Measurements from ENCODE around the gene SNX10. TPM values are rescaled to one million over a fixed set of nuclear protein-coding genes. Genes with fewer than 3 reads are reported as not detected.

Gene SNX10
- total and polyA plus RNA-seq, 2 of the 4 experiments (the other 2 are of a cell fraction) = not detected

DNA sequence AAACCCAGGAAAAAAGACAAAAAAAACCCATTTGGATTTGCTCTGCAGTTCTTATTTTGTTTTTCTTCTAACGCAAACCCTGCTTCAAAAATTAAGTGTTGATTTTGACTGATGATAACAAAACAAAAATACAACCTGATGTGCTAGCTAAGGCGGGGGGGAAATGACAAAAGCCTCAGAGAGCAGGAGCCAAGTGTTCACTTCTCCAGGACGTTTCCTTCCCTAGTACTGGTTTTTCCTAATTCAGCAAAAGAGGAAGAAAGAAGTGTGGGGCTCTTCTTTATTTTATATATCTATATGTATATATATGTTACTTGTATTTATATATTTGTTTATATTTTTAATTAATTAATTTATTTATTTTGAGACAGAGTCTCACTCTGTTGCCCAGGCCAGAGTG lies 28.0 kb downstream of the SNX10 start:
- H3K9me3 ChIP-seq (ENCODE audit: control insufficient read depth, insufficient read depth, low read length) = no peaks in the 10 kb centered on the region

More for the DNA sequence above, 28.0 kb downstream of the SNX10 start:
- no peak overlapping the region for H4K8ac ChIP-seq (ENCODE audit: low read depth in 2 of 2, low read length in 2 of 2)
- no peak overlapping the region for H2BK120ac ChIP-seq (ENCODE audit: low read depth, low read length)
- no CpG with 5 or more reads among the region's 3 CpGs for WGBS, 2 experiments (ENCODE audit: extremely low coverage in 2 of 2, insufficient read length in 1 of 2)
- H2AK9ac ChIP-seq (replicated peaks; ENCODE audit: low read depth, low read length, poor library complexity) = no peak overlapping the region
- no TSS peak for BruUV-seq (replicated peaks)
- no peak overlapping the region for H2BK20ac ChIP-seq (ENCODE audit: low read depth, low read length)
- DNase-seq (no peak), ATAC-seq (ENCODE audit: low read depth) (no peak)
- H3K18ac ChIP-seq (ENCODE audit: low read depth, low read length) = no peak overlapping the region
- H4K20me1 ChIP-seq (ENCODE audit: insufficient read depth, low read length) = no peaks in the 10 kb centered on the region
- no peak overlapping the region for H2BK15ac ChIP-seq (ENCODE audit: low read depth, low read length)
- ChIA-PET CTCF (interaction anchor here (1.0 kb wide), 1 partner anchor 46 kb away, joined by 4 read pairs; no protein-coding TSS in a partner anchor), POLR2A (ENCODE audit: unreplicated experiment) (no interaction called here)
- no peaks in the 10 kb centered on the region for H3K79me1 ChIP-seq (ENCODE audit: low read depth in 1 of 2, low read length in 2 of 2)
- H3K4me1 ChIP-seq (ENCODE audit: control insufficient read depth, insufficient read depth, low read length) = no peaks in the 10 kb centered on the region
- no peak overlapping the region for H2AK5ac ChIP-seq (ENCODE audit: low read depth, low read length)
- H3K23ac ChIP-seq (ENCODE audit: low read depth, low read length) = no peak overlapping the region
- no peak overlapping the region for H3K14ac ChIP-seq (replicated peaks; ENCODE audit: low read depth, low read length)
- H4K91ac ChIP-seq (ENCODE audit: insufficient read depth, low read depth, low read length) = no peak overlapping the region
- no peaks in the 10 kb centered on the region for H3K9me1 ChIP-seq (ENCODE audit: insufficient read depth, low read length)
- H2BK5ac ChIP-seq (ENCODE audit: low read depth, low read length, poor library complexity, severe bottlenecking) = no peak overlapping the region
- no peak overlapping the region for H3K4me3 ChIP-seq (ENCODE audit: insufficient read depth, low read depth, low read length)
- H3K27me3 ChIP-seq (ENCODE audit: control insufficient read depth, insufficient read depth, low read length) = no peaks in the 10 kb centered on the region
- TF ChIP-seq MAZ (IDR thresholded peaks at IDR 0.05; ENCODE audit: borderline replicate concordance, low read depth, low read length) = no peak
- TF ChIP-seq CHD1 (IDR thresholded peaks at IDR 0.05; ENCODE audit: low read depth, low read length) = no peak
- TF ChIP-seq CEBPB (IDR thresholded peaks at IDR 0.05; ENCODE audit: low read depth, low read length) = no peak
- TF ChIP-seq, protein P1, sequence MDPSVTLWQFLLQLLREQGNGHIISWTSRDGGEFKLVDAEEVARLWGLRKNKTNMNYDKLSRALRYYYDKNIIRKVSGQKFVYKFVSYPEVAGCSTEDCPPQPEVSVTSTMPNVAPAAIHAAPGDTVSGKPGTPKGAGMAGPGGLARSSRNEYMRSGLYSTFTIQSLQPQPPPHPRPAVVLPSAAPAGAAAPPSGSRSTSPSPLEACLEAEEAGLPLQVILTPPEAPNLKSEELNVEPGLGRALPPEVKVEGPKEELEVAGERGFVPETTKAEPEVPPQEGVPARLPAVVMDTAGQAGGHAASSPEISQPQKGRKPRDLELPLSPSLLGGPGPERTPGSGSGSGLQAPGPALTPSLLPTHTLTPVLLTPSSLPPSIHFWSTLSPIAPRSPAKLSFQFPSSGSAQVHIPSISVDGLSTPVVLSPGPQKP (IDR thresholded peaks at IDR 0.05; ENCODE audit: borderline replicate concordance, low read depth, low read length) = no peak
- no peak for TF ChIP-seq RCOR1 (IDR thresholded peaks at IDR 0.05; ENCODE audit: insufficient replicate concordance, low read length)
- TF ChIP-seq, protein P2, sequence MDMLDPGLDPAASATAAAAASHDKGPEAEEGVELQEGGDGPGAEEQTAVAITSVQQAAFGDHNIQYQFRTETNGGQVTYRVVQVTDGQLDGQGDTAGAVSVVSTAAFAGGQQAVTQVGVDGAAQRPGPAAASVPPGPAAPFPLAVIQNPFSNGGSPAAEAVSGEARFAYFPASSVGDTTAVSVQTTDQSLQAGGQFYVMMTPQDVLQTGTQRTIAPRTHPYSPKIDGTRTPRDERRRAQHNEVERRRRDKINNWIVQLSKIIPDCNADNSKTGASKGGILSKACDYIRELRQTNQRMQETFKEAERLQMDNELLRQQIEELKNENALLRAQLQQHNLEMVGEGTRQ (IDR thresholded peaks at IDR 0.05; ENCODE audit: low read depth, low read length) = no peak
- H3K36me3 ChIP-seq (ENCODE audit: control insufficient read depth, insufficient read depth, low read length) = no peaks in the 10 kb centered on the region
- in situ Hi-C loops (cut with MboI; ENCODE audit: low sequenced_read_pairs) (no loop called here), dilution Hi-C loops (cut with HindIII; ENCODE audit: low sequenced_read_pairs, unreplicated experiment) (no loop called here), intact Hi-C loops (cut with micrococcal nuclease) (no loop called here)
- no peak overlapping the region for H4K5ac ChIP-seq (ENCODE audit: low read depth, low read length)
- no peak overlapping the region for H3K27ac ChIP-seq (ENCODE audit: insufficient read depth, low read length)
- no peak overlapping the region for H2AFZ ChIP-seq (replicated peaks; ENCODE audit: low read length, poor library complexity)
- no peak overlapping the region for H3K4me2 ChIP-seq (ENCODE audit: low read depth, low read length)
- H3K4ac ChIP-seq (ENCODE audit: low read depth, low read length) = no peak overlapping the region
- no peak overlapping the region for H3K9ac ChIP-seq (ENCODE audit: low read depth, low read length)
- no peak overlapping the region for H3K56ac ChIP-seq (ENCODE audit: extremely low read depth, insufficient read depth, low read length)

Data from IMR-90 (cell line).